Activated T-helper 1 cell treated with anti-CD3 and anti-CD28 coated beads, Interleukin-2, amount 50 U/mL, for 16 hours (primary cell): ENCODE results near the gene HELT.
"Not testable (repeated sequence)": the region's sequence is repeated elsewhere in the genome, so short reads cannot be mapped to it uniquely, and the experiment has no call there.

Experiments
- DNase-seq, 2 donors: peaks; one replicate each; pipeline ENCODE4 v3.0.0-alpha.2; 2020; ENCODE audit warnings: low read depth in 1 of 2, low spot score in 1 of 2

Gene HELT, protein sequence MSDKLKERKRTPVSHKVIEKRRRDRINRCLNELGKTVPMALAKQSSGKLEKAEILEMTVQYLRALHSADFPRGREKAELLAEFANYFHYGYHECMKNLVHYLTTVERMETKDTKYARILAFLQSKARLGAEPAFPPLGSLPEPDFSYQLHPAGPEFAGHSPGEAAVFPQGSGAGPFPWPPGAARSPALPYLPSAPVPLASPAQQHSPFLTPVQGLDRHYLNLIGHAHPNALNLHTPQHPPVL

GRCh38 chr4:185017964-185018772, at the start of gene HELT:
TSS of gene HELT (plus strand) at chr4:185018490. CDS start at chr4:185018929, 439 bp downstream.
- DNase-seq = no peak

- DNase-seq = no peak
Observed at GRCh38 chr4:184968784-184969201, 49.5 kb upstream of the HELT start.

- no peak for DNase-seq
Observed at GRCh38 chr4:184969610-184970009, 48.7 kb upstream of the HELT start.

DNA sequence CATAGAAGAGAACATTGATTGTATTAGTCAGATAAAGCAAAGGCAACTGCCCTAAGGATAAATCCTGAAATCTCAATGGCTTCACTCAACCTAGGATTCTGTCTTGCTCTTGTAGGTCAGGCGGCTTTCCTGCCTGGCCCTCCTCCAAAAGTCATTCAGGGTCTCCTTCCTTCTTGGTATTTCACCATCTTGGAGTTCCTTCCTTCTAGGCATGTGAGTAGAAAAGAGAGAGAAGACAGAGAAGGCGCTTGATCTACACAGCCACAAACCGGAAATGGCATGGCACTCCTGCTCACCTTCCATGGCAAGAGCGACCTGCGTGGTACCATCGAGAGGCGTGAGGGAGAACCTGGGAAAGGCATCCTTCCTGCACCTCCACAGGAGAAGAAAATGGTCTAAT, 45.3 kb upstream of the HELT start:
- DNase-seq = no peak

- not testable (repeated sequence) for DNase-seq
Observed at GRCh38 chr4:184976348-184976747, 41.9 kb upstream of the HELT start.

DNA sequence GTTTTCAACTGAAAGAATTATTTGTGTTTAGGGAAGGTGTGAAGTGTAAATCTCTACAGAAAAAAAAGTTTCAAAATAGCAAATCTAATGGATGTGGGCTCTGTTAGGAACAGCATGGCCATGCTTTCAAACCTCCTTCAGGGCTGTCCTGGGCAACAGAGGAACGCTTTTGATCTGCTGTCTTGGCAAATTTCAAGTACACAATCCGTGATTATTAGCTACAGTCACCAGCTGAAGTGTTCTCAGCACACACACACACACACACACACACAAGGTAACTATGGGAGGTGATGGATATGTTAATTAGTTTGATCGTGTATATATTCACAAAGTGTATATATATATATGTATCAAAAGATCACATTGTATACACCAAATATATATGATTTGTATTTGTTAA, 40.5 kb upstream of the HELT start:
- DNase-seq = no peak

DNA sequence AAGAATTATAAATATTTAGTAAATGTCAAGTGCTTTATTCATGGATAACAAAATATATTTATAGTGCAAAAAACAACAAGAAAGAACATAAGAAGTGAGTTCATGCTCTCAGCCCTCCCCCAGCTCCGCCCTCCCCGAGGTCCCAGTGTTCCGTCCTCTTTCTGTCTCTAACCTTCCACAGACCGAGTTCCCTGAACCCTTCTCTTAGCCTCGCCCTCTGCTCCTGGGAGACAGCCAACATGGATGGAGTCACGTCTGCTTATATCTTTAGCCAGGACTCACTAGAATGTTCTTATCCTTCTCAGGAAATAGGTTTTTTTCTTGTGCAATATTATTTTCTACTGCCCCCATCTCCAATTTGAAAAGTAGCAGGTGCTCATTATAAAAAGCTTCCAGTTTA, 40.1 kb upstream of the HELT start:
- no peak for DNase-seq

DNA sequence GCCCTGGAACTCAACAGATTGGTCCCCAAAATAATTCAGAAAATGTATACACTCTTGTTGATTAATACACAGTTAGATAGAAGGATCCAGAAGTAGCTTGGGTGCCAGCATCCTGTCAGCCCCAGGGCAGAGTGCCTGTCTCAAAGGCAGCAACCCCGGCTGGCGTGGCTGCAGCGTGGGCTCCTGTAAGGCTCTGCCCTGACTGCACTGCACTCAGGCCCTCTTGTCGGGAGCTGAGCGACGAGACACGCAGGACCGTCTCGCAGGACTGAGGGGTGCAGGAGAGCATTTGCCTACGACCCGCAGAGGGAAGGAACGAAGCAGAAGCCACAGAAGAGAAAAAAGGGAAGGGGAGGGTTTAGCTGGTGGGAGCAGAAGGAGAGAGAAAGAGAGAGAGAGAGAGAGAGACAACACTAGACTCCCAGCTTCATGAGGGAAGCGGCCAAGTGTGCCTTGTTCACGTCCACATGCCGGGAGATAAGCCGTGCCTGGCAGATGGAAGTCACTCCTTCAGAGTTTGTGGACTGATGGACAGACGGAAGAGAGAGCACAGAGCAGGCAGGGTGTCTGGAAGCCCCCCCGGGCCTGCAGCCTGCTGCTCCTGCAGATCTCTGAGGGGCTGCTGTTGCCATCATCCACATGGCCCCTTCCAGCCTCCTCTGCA, 38.7 kb upstream of the HELT start:
- DNase-seq = no peak

DNA sequence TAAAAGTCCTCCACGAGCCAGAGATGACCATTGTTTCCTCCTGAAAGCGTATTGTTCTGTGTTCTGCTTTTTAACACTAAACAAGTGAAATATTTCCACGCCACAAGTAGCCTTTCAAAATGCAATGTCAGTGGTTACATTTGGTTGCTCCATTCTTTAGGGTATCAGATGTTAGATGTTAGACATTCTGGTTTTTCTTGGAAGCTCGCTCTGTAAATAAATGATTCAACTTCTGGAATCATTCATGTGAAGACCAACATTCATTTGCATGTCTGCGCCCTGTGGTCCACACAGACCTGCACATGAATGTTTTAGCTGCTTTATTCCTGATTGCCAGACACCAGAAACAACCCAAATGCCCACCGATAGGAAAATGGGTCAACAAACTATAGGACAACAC, 38.0 kb upstream of the HELT start:
- DNase-seq = no peak

DNA sequence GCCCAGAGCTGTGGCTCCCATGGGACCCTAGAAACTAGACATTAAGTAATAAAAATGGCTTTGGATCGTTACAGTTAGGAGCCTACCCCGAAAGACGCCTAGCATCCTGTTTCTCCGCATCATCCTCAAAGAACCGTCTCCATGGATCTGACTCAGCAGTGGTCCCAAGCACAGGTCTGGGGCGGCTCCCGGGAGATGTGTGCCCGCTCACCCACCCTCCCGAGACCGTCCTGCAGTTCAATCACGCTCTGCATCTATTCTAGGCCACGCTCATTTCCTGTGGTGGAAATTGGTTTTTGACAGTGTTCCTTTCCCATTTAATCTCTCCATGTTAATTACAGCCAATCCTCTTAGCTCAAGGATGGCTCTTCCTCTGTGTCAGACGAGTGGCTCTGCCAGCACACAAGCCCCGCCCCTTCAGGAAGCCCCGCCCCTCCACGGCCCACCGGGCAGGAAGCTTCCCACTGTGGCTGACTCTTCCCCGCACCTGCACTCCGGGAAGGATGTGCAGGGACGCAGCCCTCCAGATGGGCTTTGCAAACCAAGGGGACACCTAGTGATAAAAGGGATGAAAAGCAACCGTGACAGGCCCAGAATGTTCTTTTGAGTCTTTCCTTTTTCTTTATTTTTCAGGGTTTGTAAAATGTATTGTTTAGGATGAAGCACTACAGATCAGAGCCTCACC, 34.5 kb upstream of the HELT start:
- peak; percentile 36 to 38 for DNase-seq

DNA sequence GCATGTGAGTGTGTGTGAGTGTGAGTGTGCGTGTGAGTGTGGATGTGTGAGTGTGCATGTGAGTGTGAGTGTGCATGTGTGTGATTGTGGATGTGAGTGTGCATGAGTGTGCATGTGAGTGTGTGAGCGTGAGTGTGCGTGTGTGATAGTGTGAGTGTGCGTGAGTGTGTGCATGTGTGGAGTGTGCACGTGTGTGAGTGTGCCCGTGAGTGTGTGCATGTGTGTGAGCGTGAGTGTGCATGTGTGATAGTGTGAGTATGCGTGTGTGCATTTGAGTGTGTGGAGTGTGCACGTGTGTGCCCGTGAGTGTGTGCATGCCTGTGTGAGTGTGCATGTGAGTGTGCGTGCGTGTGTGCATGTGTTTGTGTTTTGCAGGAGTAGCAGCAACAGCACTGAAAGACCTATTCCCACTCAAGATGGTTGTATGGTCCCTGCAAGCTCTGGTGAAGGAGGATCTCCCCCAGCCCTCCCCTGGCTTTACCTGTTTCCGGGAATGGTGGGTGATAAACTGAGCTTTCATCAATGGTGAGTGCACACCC, 30.7 kb upstream of the HELT start:
- DNase-seq = no peak

- no peak for DNase-seq
Observed at GRCh38 chr4:184988611-184989010, 29.7 kb upstream of the HELT start.

GRCh38 chr4:184989283-184989682, 29.0 kb upstream of the HELT start:
- not testable (repeated sequence) for DNase-seq

GRCh38 chr4:184990131-184990530, 28.2 kb upstream of the HELT start:
- DNase-seq = not testable (repeated sequence)

GRCh38 chr4:184991860-184992259, 26.4 kb upstream of the HELT start:
- no peak for DNase-seq

DNA sequence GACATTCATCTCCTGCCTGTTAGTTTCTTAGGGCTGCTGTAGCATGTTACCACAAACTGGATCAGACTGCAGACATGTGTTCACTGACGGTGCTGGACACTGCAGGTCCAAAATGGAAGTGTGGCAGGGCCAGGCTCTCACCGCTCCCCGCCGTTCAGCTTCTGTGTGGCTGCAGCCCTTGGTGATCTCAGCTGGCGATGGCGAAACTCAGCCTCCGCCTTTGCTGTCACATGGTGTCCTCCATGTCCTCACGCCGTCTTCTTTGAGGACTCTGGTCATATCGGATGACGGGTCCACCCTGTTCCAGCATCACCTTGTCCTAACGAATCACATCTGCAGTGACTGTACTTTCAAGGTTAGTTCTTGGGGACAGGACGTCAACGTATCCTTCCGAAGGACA, 25.9 kb upstream of the HELT start:
- DNase-seq = no peak

GRCh38 chr4:184993247-184993646, 25.0 kb upstream of the HELT start:
- no peak for DNase-seq

DNA sequence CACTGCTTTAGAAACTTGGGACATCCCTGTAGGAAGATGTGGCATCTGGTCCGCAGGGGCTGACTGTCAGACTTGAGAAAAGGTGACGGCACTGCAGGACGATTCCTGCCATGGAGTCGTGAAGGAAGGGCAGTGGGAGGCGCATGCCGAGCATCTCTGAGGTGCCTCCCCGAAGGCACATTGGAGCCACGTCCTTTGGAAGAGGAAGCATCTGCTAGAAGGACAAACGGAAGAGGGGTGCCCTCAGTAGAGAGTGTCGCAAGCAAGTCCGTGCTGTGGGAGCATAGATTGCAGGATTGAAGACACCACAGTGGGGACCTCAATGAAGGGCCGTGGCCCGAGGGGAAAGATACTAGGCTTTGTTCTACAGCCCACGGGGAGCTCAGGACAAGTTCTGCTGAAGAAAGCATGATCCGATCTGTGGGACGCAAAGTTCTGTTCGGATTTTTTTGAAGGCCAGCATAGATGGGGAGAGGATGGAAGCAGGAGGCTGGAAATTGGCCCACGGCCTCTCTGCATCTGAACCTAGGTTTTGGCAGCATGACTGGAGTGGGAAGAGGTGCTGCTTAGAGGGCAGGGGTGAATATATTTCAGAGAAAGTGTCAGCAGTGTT, 24.2 kb upstream of the HELT start:
- DNase-seq = no peak

- DNase-seq = no peak
Observed at GRCh38 chr4:184994623-184995010, 23.7 kb upstream of the HELT start.

GRCh38 chr4:184997656-184998055, 20.6 kb upstream of the HELT start:
- not testable (repeated sequence) for DNase-seq

- no peak for DNase-seq
Observed at GRCh38 chr4:185002784-185003183, 15.5 kb upstream of the HELT start.
